CD14-positive monocyte (primary cell): ENCODE measurements around the gene SLIT2. TPM values are rescaled to one million over a fixed set of nuclear protein-coding genes. Genes with fewer than 3 reads are reported as not detected.
A peak's percentile ranks its signal among the peaks of the same experiment; 100 is the strongest.

Experiments used
- DNase-seq, 3 donors: peaks; one replicate each; pipeline ENCODE4 v3.0.0-alpha.2; 2011 to 2022
- H2AFZ ChIP-seq: 2 replicates; pipeline ENCODE4 v1.6.0; 2012; ENCODE audit warnings: mild to moderate bottlenecking, low read depth, low read length, inconsistent platforms; ENCODE audit not compliant: insufficient read depth, poor library complexity, severe bottlenecking
- H3K27ac ChIP-seq, 2 donors: 1 replicate in 1 of 2; 2 replicates in 1 of 2; pipeline ENCODE4 v1.5.1; 2012 to 2013; ENCODE audit warnings: low read length in 2 of 2, control low read depth in 1 of 2, inconsistent platforms in 1 of 2, low read depth in 1 of 2, mild to moderate bottlenecking in 1 of 2
- H3K27me3 ChIP-seq, 2 donors: one replicate each; pipeline versions ENCODE4 v1.6.0 to v1.6.1; 2011 to 2013; ENCODE audit warnings: low read length in 2 of 2; ENCODE audit not compliant: control insufficient read depth in 2 of 2, insufficient read depth in 2 of 2
- H3K36me3 ChIP-seq, 2 donors: replicated peaks in 1 of 2; 1 replicate in 1 of 2; 2 replicates in 1 of 2; pipeline versions ENCODE4 v1.5.1 to v1.6.1; 2012 to 2013; ENCODE audit warnings: low read length in 2 of 2, control low read depth in 1 of 2, inconsistent platforms in 1 of 2, mild to moderate bottlenecking in 1 of 2; ENCODE audit not compliant: insufficient read depth in 2 of 2, control insufficient read depth in 1 of 2
- H3K4me1 ChIP-seq, 2 donors: 1 replicate in 1 of 2; 2 replicates in 1 of 2; pipeline versions ENCODE4 v1.5.1 to v1.6.1; 2012 to 2013; ENCODE audit warnings: low read length in 2 of 2, control low read depth in 1 of 2, inconsistent platforms in 1 of 2, mild to moderate bottlenecking in 1 of 2, moderate library complexity in 1 of 2; ENCODE audit not compliant: insufficient read depth in 2 of 2, control insufficient read depth in 1 of 2
- H3K4me2 ChIP-seq: replicated peaks from 2 replicates; pipeline ENCODE3; 2012; ENCODE audit warnings: low read length, moderate library complexity, mild to moderate bottlenecking; ENCODE audit not compliant: poor library complexity, severe bottlenecking; ENCODE audit errors: extremely low read depth
- H3K4me3 ChIP-seq, 3 experiments: fragments of 200-600 bp in 1 of 3; sonication (generic) in 1 of 3; replicated peaks in 1 of 3; 1 replicate in 2 of 3; 2 replicates in 1 of 3; pipeline ENCODE4 v1.5.1; 2011 to 2013; ENCODE audit warnings: low read length in 3 of 3, mild to moderate bottlenecking in 3 of 3, control low read depth in 2 of 3, low read depth in 2 of 3, inconsistent platforms in 1 of 3, moderate library complexity in 1 of 3
- H3K79me2 ChIP-seq: 2 replicates; pipeline ENCODE4 v1.6.0; 2012; ENCODE audit warnings: mild to moderate bottlenecking, control low read depth, inconsistent platforms, low read length, moderate library complexity; ENCODE audit not compliant: insufficient read depth
- H3K9ac ChIP-seq: 2 replicates; pipeline ENCODE4 v1.6.0; 2017; ENCODE audit warnings: low read length, mild to moderate bottlenecking; ENCODE audit not compliant: insufficient read depth, poor library complexity, severe bottlenecking
- H3K9me3 ChIP-seq, 2 donors: replicated peaks in 1 of 2; 1 replicate in 1 of 2; 2 replicates in 1 of 2; pipeline versions ENCODE4 v1.5.1 to v1.6.1; 2012 to 2013; ENCODE audit warnings: low read length in 2 of 2, control low read depth in 1 of 2; ENCODE audit not compliant: control insufficient read depth in 1 of 2, insufficient read depth in 1 of 2
- H4K20me1 ChIP-seq: 2 replicates; pipeline ENCODE4 v1.6.0; 2012; ENCODE audit warnings: mild to moderate bottlenecking, low read length, control low read depth, moderate library complexity; ENCODE audit not compliant: insufficient read depth
- H3K27ac Mint-ChIP-seq, 7 donors: one replicate each; pipeline ENCODE4 v1.8.0; 2020; ENCODE audit warnings: mild to moderate bottlenecking in 7 of 7, mixed read lengths in 7 of 7, moderate library complexity in 6 of 7, inconsistent platforms in 2 of 7
- H3K27me3 Mint-ChIP-seq, 3 donors: one replicate each; pipeline ENCODE4 v1.8.0; 2021 to 2022; ENCODE audit warnings: low read depth in 3 of 3, mild to moderate bottlenecking in 3 of 3, mixed read lengths in 3 of 3, moderate library complexity in 3 of 3, inconsistent platforms in 1 of 3
- H3K36me3 Mint-ChIP-seq, 2 donors: one replicate each; pipeline ENCODE4 v1.8.0; 2020; ENCODE audit warnings: mixed read lengths in 2 of 2, inconsistent platforms in 1 of 2, mild to moderate bottlenecking in 1 of 2
- H3K4me1 Mint-ChIP-seq: one replicate; pipeline ENCODE4 v1.8.0; 2020; ENCODE audit warnings: mild to moderate bottlenecking, mixed read lengths
- H3K4me3 Mint-ChIP-seq, 2 donors: one replicate each; pipeline ENCODE4 v1.8.0; 2020; ENCODE audit warnings: mild to moderate bottlenecking in 2 of 2, mixed read lengths in 2 of 2, moderate library complexity in 1 of 2
- H3K9me3 Mint-ChIP-seq, 7 donors: one replicate each; pipeline ENCODE4 v1.8.0; 2020 to 2022; ENCODE audit warnings: mixed read lengths in 7 of 7, mild to moderate bottlenecking in 6 of 7, moderate library complexity in 6 of 7, inconsistent platforms in 2 of 7
- WGBS: methylation state at CpG from one replicate; pipeline ENCODE4 v1.1.5; 2013; ENCODE audit warnings: missing lambda C conversion rate; ENCODE audit not compliant: insufficient coverage; 5-methylcytosine and 5-hydroxymethylcytosine counted together
- intact Hi-C, 2 donors: fragments of 100-400 bp; cut with micrococcal nuclease; formaldehyde crosslinking; loops; one replicate each; pipeline versions ENCODE4 v1.15.0 to v1.15.1; 2023
- polyA plus RNA-seq, 3 donors: library from polyadenylated mRNA; depleted of rRNA in 1 of 3; unstranded in 2 of 3; stranded (reverse) in 1 of 3; fragments of 300-500 nt in 2 of 3; fragments of >200 nt in 1 of 3; fragmentation: Illumina TruSeq in 2 of 3; gene quantifications; 1 replicate in 2 of 3; 2 replicates in 1 of 3; pipeline ENCODE4 v1.2.3, GENCODE V29; 2012 to 2021
- TF ChIP-seq, protein P1 (sequence below): fragments of 200-600 bp; IDR thresholded peaks from one replicate; pipeline ENCODE4 v1.8.0; 2022; ENCODE audit warnings: antibody characterized with exemption, mild to moderate bottlenecking

The SLIT2 gene
- polyA plus RNA-seq, 3 donors = 0.08 TPM; not detected in 2

DNA sequence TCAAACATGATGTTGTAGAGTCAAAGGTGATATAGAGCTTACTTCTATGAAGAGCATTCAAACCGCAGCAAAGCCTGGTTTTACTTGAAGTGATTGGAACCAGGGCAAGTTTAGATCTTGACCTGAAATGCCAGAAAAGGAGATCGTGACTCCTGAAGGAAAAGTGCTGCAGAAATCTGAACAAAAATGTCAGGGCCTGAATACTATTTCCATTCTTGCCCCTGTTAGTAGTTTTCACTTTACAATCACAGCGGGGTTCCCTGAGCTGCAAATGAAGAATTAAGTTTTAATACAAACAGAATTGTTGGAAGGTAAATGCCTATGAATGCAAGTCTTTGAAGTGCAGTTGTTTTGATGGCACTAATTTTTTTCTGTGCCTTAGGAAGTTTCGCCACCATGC is 4.1 kb downstream of the SLIT2 start:
- Mint-ChIP-seq H3K27me3 (peaks cover 50 to 64% (median 51%) of the 10 kb centered on the region in 3 donors), H3K36me3 (no peaks in the 10 kb centered on the region), H3K4me3 (peak overlapping the region in 1 of 2 donors; percentile 88), H3K27ac (no peak overlapping the region), H3K9me3 (peaks cover 0 to 18% (median 8%) of the 10 kb centered on the region in 7 donors), H3K4me1 (peaks cover 5% of the 10 kb centered on the region)
- Histone ChIP-seq H3K4me1 (no peaks in the 10 kb centered on the region), H3K9me3 (peaks cover 0 to 30% of the 10 kb centered on the region in 2 donors), H4K20me1 (no peaks in the 10 kb centered on the region), H3K27ac (no peak overlapping the region), H3K79me2 (no peaks in the 10 kb centered on the region), H3K4me2 (no peak overlapping the region), H3K9ac (no peak overlapping the region), H3K4me3 (no peak overlapping the region), H3K36me3 (no peaks in the 10 kb centered on the region), H3K27me3 (peaks cover 28 to 71% of the 10 kb centered on the region in 2 donors), H2AFZ (no peak overlapping the region)
- TF ChIP-seq, protein P1, sequence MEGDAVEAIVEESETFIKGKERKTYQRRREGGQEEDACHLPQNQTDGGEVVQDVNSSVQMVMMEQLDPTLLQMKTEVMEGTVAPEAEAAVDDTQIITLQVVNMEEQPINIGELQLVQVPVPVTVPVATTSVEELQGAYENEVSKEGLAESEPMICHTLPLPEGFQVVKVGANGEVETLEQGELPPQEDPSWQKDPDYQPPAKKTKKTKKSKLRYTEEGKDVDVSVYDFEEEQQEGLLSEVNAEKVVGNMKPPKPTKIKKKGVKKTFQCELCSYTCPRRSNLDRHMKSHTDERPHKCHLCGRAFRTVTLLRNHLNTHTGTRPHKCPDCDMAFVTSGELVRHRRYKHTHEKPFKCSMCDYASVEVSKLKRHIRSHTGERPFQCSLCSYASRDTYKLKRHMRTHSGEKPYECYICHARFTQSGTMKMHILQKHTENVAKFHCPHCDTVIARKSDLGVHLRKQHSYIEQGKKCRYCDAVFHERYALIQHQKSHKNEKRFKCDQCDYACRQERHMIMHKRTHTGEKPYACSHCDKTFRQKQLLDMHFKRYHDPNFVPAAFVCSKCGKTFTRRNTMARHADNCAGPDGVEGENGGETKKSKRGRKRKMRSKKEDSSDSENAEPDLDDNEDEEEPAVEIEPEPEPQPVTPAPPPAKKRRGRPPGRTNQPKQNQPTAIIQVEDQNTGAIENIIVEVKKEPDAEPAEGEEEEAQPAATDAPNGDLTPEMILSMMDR = no peak
- no peak for DNase-seq
- WGBS = 17% methylated on average over 2 of the region's 4 CpGs
- intact Hi-C loops = no loop called here

DNA sequence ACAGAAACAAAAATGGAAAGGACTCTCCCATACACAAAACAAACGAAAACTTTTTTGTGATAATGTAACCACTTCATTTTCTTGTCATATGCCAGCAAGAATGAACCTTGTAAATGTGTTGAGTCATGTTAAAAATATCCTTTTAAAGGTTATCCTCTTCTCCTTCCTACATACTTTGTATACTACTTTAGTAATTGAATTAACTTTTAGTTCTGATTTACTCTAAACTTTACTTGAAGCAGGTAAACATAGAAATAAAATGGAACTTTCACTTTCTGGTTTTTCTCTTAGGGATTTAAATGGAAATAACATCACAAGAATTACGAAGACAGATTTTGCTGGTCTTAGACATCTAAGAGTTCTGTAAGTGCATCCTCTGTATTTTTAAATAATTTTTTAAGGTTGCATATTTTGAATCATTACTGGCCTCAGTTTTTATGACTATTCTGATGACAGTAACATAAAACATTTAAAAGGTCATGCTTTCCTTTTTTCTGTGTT is 4.7 kb downstream of the SLIT2 start:
- TF ChIP-seq, protein P1 = no peak
- no peak overlapping the region for H3K27ac Mint-ChIP-seq
- no peak overlapping the region for H3K4me3 ChIP-seq

More for the DNA sequence above, 4.7 kb downstream of the SLIT2 start:
- Mint-ChIP-seq H3K4me3 (no peak overlapping the region), H3K9me3 (peaks cover 0 to 18% (median 8%) of the 10 kb centered on the region in 7 donors), H3K4me1 (peaks cover 5% of the 10 kb centered on the region), H3K36me3 (no peaks in the 10 kb centered on the region), H3K27me3 (peaks cover 44 to 58% (median 45%) of the 10 kb centered on the region in 3 donors)
- Histone ChIP-seq H4K20me1 (no peaks in the 10 kb centered on the region), H3K4me1 (no peaks in the 10 kb centered on the region), H3K9me3 (peaks cover 0 to 28% of the 10 kb centered on the region in 2 donors), H3K27me3 (peaks cover 22 to 65% of the 10 kb centered on the region in 2 donors), H3K36me3 (no peaks in the 10 kb centered on the region), H3K9ac (no peak overlapping the region), H3K4me2 (no peak overlapping the region), H3K27ac (no peak overlapping the region), H2AFZ (no peak overlapping the region), H3K79me2 (no peaks in the 10 kb centered on the region)
- no peak for DNase-seq
- intact Hi-C loops = no loop called here
- WGBS = no CpG with 5 or more reads among the region's 2 CpGs
